HCT116 (cell line): ENCODE measurements around the gene CKB. TPM values are rescaled to one million over a fixed set of nuclear protein-coding genes. Genes with fewer than 3 reads are reported as not detected.

Experiments used
- ATAC-seq: fragments of 200-7000 bp; cut with Tn5 transposase; 2 replicates; pipeline ENCODE4 v1.9.1; 2020; ENCODE audit warnings: mild to moderate bottlenecking, moderate library complexity
- BruUV-seq: library from RNA; stranded (reverse); fragments of 400-500 nt; replicated peaks from 2 replicates; lab custom pipeline; 2021; lab: Mats Ljungman, UMichigan
- CTCF ChIA-PET: fragments of 300-600 bp; sonication (Branson Sonifier 250); formaldehyde crosslinking; loops from one replicate; lab custom pipeline; 2021; ENCODE audit warnings: antibody characterized with exemption; lab: Charles Lee
- POLR2A ChIA-PET: fragments of 300-600, 350-600 bp; sonication (Branson Sonifier 250); formaldehyde crosslinking; loops from one replicate; lab custom pipeline; 2021; ENCODE audit warnings: antibody characterized with exemption; lab: Charles Lee
- RAD21 ChIA-PET, 2 experiments: fragments of 300-600 bp; sonication (Branson Sonifier 250); formaldehyde crosslinking; loops; one replicate each; lab custom pipeline; 2023; ENCODE audit warnings: low total read pairs in 2 of 2; ENCODE audit not compliant: uncharacterized antibody in 2 of 2, unreplicated experiment in 2 of 2, low non-redundant PET in 1 of 2; lab: Charles Lee
- DNase-seq: peaks from one replicate; pipeline ENCODE4 v3.0.0-alpha.2; 2010; ENCODE audit warnings: low read depth, low spot score
- H2AFZ ChIP-seq: fragments of 200-600 bp; shearing (Covaris generic), sonication (generic); 2 replicates; pipeline ENCODE4 v1.6.1; 2017; ENCODE audit warnings: low read depth, mixed run types, mixed read lengths, antibody characterized with exemption, low read length; ENCODE audit not compliant: poor library complexity, severe bottlenecking
- H3K27ac ChIP-seq: 2 replicates; pipeline ENCODE4 v1.5.1; 2012; ENCODE audit warnings: low read depth, low read length
- H3K27me3 ChIP-seq: fragments of 200-600 bp; sonication (generic); 2 replicates; pipeline ENCODE4 v1.6.1; 2016; ENCODE audit warnings: mixed run types, low read length, mixed read lengths; ENCODE audit not compliant: insufficient read depth
- H3K36me3 ChIP-seq, 2 experiments: fragments of 200-500 bp in 1 of 2; fragments of 200-600 bp in 1 of 2; sonication (Bioruptor generic) in 1 of 2; sonication (generic) in 1 of 2; 2 replicates each; pipeline versions ENCODE4 v1.5.1 to v1.6.1; 2014 to 2016; ENCODE audit warnings: low read length in 2 of 2, inconsistent platforms in 1 of 2, mixed read lengths in 1 of 2, mixed run types in 1 of 2; ENCODE audit not compliant: insufficient read depth in 2 of 2, control insufficient read depth in 1 of 2
- H3K4me1 ChIP-seq, 2 experiments: fragments of 200-600 bp in 1 of 2; sonication (generic) in 1 of 2; 2 replicates each; pipeline versions ENCODE4 v1.5.1 to v1.6.1; 2012 to 2017; ENCODE audit warnings: low read length in 2 of 2, inconsistent platforms in 1 of 2, mild to moderate bottlenecking in 1 of 2, mixed read lengths in 1 of 2, mixed run types in 1 of 2, moderate library complexity in 1 of 2; ENCODE audit not compliant: insufficient read depth in 2 of 2, control insufficient read depth in 1 of 2
- H3K4me2 ChIP-seq: fragments of 200-600 bp; sonication (generic); 2 replicates; pipeline ENCODE4 v1.6.1; 2017; ENCODE audit warnings: mixed run types, low read length, mixed read lengths
- H3K4me3 ChIP-seq, 2 experiments: fragments of 200-600 bp in 1 of 2; sonication (generic) in 1 of 2; replicated peaks in 1 of 2; 2 replicates each; pipeline ENCODE4 v1.5.1; 2011 to 2016; ENCODE audit warnings: low read length in 2 of 2, control low read depth in 1 of 2, low read depth in 1 of 2, mild to moderate bottlenecking in 1 of 2, mixed read lengths in 1 of 2, mixed run types in 1 of 2
- H3K79me2 ChIP-seq: fragments of 200-600 bp; sonication (generic); 2 replicates; pipeline ENCODE4 v1.6.1; 2017; ENCODE audit warnings: mild to moderate bottlenecking, mixed run types, low read length, moderate library complexity, mixed read lengths; ENCODE audit not compliant: insufficient read depth
- H3K9ac ChIP-seq: fragments of 200-600 bp; sonication (generic); 2 replicates; pipeline ENCODE4 v1.6.1; 2016; ENCODE audit warnings: low read length, mixed read lengths
- H3K9me2 ChIP-seq: fragments of 200-600 bp; sonication (generic), shearing (Covaris generic); 2 replicates; pipeline ENCODE4 v1.6.1; 2017; ENCODE audit warnings: mixed run types, mild to moderate bottlenecking, moderate library complexity; ENCODE audit not compliant: insufficient read depth
- H3K9me3 ChIP-seq, 2 experiments: fragments of 200-500 bp in 1 of 2; fragments of 200-600 bp in 1 of 2; sonication (Bioruptor generic) in 1 of 2; sonication (generic) in 1 of 2; 2 replicates each; pipeline ENCODE4 v1.6.1; 2014 to 2017; ENCODE audit warnings: low read length in 2 of 2, mixed read lengths in 2 of 2, inconsistent platforms in 1 of 2, low read depth in 1 of 2, mild to moderate bottlenecking in 1 of 2, mixed run types in 1 of 2, moderate library complexity in 1 of 2; ENCODE audit not compliant: control insufficient read depth in 1 of 2, insufficient read depth in 1 of 2
- H4K20me1 ChIP-seq: fragments of 200-600 bp; sonication (generic), shearing (Covaris generic); 2 replicates; pipeline ENCODE4 v1.6.1; 2017; ENCODE audit warnings: mixed run types, mild to moderate bottlenecking, moderate library complexity; ENCODE audit not compliant: insufficient read depth
- CBX3 ChIP-seq: IDR thresholded peaks from 2 replicates; pipeline ENCODE4 v1.6.1; 2012; ENCODE audit warnings: low read depth
- CTCF ChIP-seq, 3 experiments: fragments of 200-600 bp in 1 of 3; sonication (generic) in 1 of 3; IDR thresholded peaks in 2 of 3; conservative IDR thresholded peaks in 1 of 3; 2 replicates each; pipeline ENCODE4 v1.5.1; 2012 to 2017; ENCODE audit warnings: low read depth in 2 of 3, low read length in 2 of 3, antibody characterized with exemption in 1 of 3, borderline replicate concordance in 1 of 3, control low read depth in 1 of 3, mild to moderate bottlenecking in 1 of 3, mixed read lengths in 1 of 3, mixed run types in 1 of 3, moderate library complexity in 1 of 3; ENCODE audit not compliant: insufficient read depth in 1 of 3
- EGR1 ChIP-seq: IDR thresholded peaks from 2 replicates; pipeline ENCODE4 v1.6.1; 2012; ENCODE audit warnings: low read depth
- ELF1 ChIP-seq: IDR thresholded peaks from 2 replicates; pipeline ENCODE4 v1.6.1; 2012; ENCODE audit warnings: low read depth, borderline replicate concordance
- EZH2 ChIP-seq: fragments of 200-600 bp; sonication (generic); IDR thresholded peaks from 2 replicates; pipeline ENCODE4 v1.6.1; 2017; ENCODE audit warnings: antibody characterized with exemption, mixed run types
- EZH2phosphoT487 ChIP-seq: fragments of 200-600 bp; IDR thresholded peaks from 2 replicates; pipeline ENCODE4 v1.6.1; 2018; ENCODE audit warnings: antibody characterized with exemption, borderline replicate concordance
- FOSL1 ChIP-seq: IDR thresholded peaks from 2 replicates; pipeline ENCODE4 v1.6.1; 2012; ENCODE audit warnings: low read depth
- JUND ChIP-seq: IDR thresholded peaks from 2 replicates; pipeline ENCODE4 v1.6.1; 2012
- MAX ChIP-seq: IDR thresholded peaks from 2 replicates; pipeline ENCODE4 v1.6.1; 2012
- POLR2A ChIP-seq: IDR thresholded peaks from 2 replicates; pipeline ENCODE4 v1.7.0; 2011; ENCODE audit warnings: borderline replicate concordance; ENCODE audit not compliant: insufficient read depth, insufficient read length; ENCODE audit errors: extremely low read depth
- POLR2AphosphoS5 ChIP-seq: IDR thresholded peaks from 2 replicates; pipeline ENCODE4 v1.6.1; 2011; ENCODE audit warnings: mild to moderate bottlenecking, low read depth, low read length, moderate library complexity
- SIN3A ChIP-seq: IDR thresholded peaks from 2 replicates; pipeline ENCODE4 v1.6.1; 2012; ENCODE audit warnings: low read depth
- SP1 ChIP-seq: IDR thresholded peaks from 2 replicates; pipeline ENCODE4 v1.6.1; 2012; ENCODE audit warnings: low read depth
- SRF ChIP-seq: IDR thresholded peaks from 2 replicates; pipeline ENCODE4 v1.6.1; 2012; ENCODE audit warnings: low read depth
- TCF7L2 ChIP-seq: IDR thresholded peaks from 2 replicates; pipeline ENCODE4 v1.7.0; 2011; ENCODE audit warnings: borderline replicate concordance, inconsistent platforms; ENCODE audit not compliant: insufficient read depth, insufficient read length; ENCODE audit errors: extremely low read depth
- YY1 ChIP-seq: IDR thresholded peaks from 2 replicates; pipeline ENCODE4 v1.6.1; 2011; ENCODE audit warnings: low read length, low read depth, moderate library complexity, mild to moderate bottlenecking; ENCODE audit not compliant: insufficient replicate concordance; ENCODE audit errors: extremely low read depth
- ZFX ChIP-seq: fragments of 450-650 bp; IDR thresholded peaks from 2 replicates; pipeline ENCODE4 v1.6.1; 2017
- ZNF274 ChIP-seq: fragments of 200-500 bp; sonication (Bioruptor generic); IDR thresholded peaks from 2 replicates; pipeline ENCODE4 v1.6.1; 2014; ENCODE audit warnings: mild to moderate bottlenecking, low read depth, low read length, inconsistent platforms
- intact Hi-C: fragments of 100-400 bp; cut with micrococcal nuclease; formaldehyde crosslinking; loops from 2 replicates; pipeline ENCODE4 v1.10.0; 2022
- total RNA-seq: library from RNA; stranded (reverse); gene quantifications from one replicate; pipeline ENCODE4 v1.2.1, GENCODE V29; 2021; ENCODE audit not compliant: unreplicated experiment
- TF ChIP-seq, protein P1 (sequence below): IDR thresholded peaks from 2 replicates; pipeline ENCODE4 v1.6.1; 2012
- TF ChIP-seq, protein P2 (sequence below): IDR thresholded peaks from 2 replicates; pipeline ENCODE4 v1.6.1; 2011; ENCODE audit warnings: mild to moderate bottlenecking, low read length, moderate library complexity; ENCODE audit not compliant: insufficient replicate concordance; ENCODE audit errors: extremely low read depth

The CKB gene
- total RNA-seq, 1 experiment from 2014 or later: 605 TPM

GRCh38 chr14:103501921-103502669 lies 20.5 kb downstream of the CKB start:
- RAD21 ChIA-PET: interaction anchor here in 1 of 2 experiments (0.6 kb wide), 1 partner anchor 112 kb away, joined by 3 read pairs; no protein-coding TSS in a partner anchor
- Histone ChIP-seq H3K9me2 (no peaks in the 10 kb centered on the region), H3K4me3 (no peak overlapping the region), H3K9ac (no peak overlapping the region), H3K27me3 (no peaks in the 10 kb centered on the region), H3K9me3 (no peaks in the 10 kb centered on the region), H3K79me2 (peaks cover 15% of the 10 kb centered on the region), H4K20me1 (no peaks in the 10 kb centered on the region; the same call in 1 of the 2 replicates), H3K4me2 (no peak overlapping the region), H2AFZ (no peak overlapping the region), H3K4me1 (no peaks in the 10 kb centered on the region), H3K36me3 (peaks cover 18 to 33% of the 10 kb centered on the region in 2 experiments), H3K27ac (no peak overlapping the region)
- intact Hi-C loops: no loop called here
- DNase-seq (no peak), ATAC-seq (no peak)
- POLR2A ChIA-PET: no interaction called here
- BruUV-seq: no TSS peak
- CTCF ChIA-PET: interaction anchor here (1.3 kb wide), 1 partner anchor 45 kb away, joined by 4 read pairs; no protein-coding TSS in a partner anchor
- TF ChIP-seq YY1 (no peak), EZH2phosphoT487 (no peak), ELF1 (no peak), SRF (no peak), JUND (no peak), POLR2AphosphoS5 (no peak), CTCF (IDR thresholded peaks at IDR 0.05 in 2 of 3, conservative IDR thresholded peaks at IDR 0.05 in 1 of 3; ENCODE audit: borderline replicate concordance in 1 of 3, insufficient read depth in 1 of 3, low read depth in 2 of 3, low read length in 2 of 3) (no peak), CBX3 (no peak), MAX (no peak), SIN3A (no peak), ZFX (no peak), EGR1 (no peak), SP1 (no peak), TCF7L2 (no peak), ZNF274 (no peak), FOSL1 (no peak), EZH2 (no peak), POLR2A (no peak)
- TF ChIP-seq, protein P1, sequence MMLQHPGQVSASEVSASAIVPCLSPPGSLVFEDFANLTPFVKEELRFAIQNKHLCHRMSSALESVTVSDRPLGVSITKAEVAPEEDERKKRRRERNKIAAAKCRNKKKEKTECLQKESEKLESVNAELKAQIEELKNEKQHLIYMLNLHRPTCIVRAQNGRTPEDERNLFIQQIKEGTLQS: no peak
- TF ChIP-seq, protein P2, sequence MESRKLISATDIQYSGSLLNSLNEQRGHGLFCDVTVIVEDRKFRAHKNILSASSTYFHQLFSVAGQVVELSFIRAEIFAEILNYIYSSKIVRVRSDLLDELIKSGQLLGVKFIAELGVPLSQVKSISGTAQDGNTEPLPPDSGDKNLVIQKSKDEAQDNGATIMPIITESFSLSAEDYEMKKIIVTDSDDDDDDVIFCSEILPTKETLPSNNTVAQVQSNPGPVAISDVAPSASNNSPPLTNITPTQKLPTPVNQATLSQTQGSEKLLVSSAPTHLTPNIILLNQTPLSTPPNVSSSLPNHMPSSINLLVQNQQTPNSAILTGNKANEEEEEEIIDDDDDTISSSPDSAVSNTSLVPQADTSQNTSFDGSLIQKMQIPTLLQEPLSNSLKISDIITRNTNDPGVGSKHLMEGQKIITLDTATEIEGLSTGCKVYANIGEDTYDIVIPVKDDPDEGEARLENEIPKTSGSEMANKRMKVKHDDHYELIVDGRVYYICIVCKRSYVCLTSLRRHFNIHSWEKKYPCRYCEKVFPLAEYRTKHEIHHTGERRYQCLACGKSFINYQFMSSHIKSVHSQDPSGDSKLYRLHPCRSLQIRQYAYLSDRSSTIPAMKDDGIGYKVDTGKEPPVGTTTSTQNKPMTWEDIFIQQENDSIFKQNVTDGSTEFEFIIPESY: no peak
